Measurements from ENCODE around the gene SLX9.

DNA sequence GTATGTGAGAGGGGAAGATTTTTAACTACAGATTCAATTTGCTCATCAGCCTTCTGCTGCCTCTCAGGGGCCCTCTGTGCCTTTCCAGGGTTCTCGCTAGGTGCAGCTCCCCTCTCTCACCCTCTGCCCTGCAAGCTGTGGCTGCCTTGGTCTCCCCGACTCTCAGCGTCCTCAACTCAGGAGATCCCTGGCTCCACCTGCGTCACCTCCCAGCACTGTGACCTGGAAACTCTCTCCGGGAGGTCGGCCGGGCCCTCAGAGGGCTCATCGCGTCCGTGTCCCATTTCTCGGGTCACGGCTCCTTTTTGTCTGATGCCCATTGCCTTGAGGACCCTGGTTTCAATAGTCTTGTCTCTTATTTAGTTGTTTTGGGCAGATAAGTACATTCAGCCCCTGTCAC, 71.0 kb downstream of the SLX9 start:
- TF ChIP-seq, protein P1, sequence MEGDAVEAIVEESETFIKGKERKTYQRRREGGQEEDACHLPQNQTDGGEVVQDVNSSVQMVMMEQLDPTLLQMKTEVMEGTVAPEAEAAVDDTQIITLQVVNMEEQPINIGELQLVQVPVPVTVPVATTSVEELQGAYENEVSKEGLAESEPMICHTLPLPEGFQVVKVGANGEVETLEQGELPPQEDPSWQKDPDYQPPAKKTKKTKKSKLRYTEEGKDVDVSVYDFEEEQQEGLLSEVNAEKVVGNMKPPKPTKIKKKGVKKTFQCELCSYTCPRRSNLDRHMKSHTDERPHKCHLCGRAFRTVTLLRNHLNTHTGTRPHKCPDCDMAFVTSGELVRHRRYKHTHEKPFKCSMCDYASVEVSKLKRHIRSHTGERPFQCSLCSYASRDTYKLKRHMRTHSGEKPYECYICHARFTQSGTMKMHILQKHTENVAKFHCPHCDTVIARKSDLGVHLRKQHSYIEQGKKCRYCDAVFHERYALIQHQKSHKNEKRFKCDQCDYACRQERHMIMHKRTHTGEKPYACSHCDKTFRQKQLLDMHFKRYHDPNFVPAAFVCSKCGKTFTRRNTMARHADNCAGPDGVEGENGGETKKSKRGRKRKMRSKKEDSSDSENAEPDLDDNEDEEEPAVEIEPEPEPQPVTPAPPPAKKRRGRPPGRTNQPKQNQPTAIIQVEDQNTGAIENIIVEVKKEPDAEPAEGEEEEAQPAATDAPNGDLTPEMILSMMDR (IDR thresholded peaks at IDR 0.05), result no peak
- no peak for TF ChIP-seq POLR2A (IDR thresholded peaks at IDR 0.05)

All from breast epithelium (tissue), 3 donors.